ENCODE measurements around the gene ZP1. TPM values are rescaled to one million over a fixed set of nuclear protein-coding genes. Genes with fewer than 3 reads are reported as not detected.

ZP1 gene
- total and polyA plus RNA-seq, 2 of the 13 experiments (the other 11 are each of a cell fraction or from before 2014, with no cell fraction given), result 0.16 TPM; not detected in 1

GRCh38 chr11:60844870-60845221, 22.5 kb upstream of the ZP1 start (continued):
- TF ChIP-seq ZNF331 (CRISPR knock-in tag; IDR thresholded peaks at IDR 0.05) (0 out of 2 replicates have a peak, but pooled peaks have one; percentile 30), ZNF362 (CRISPR knock-in tag; IDR thresholded peaks at IDR 0.05; ENCODE audit: borderline replicate concordance) (peak; percentile 29; the same call in 1 of the 2 replicates), ARID5B (CRISPR knock-in tag; IDR thresholded peaks at IDR 0.05) (peak; percentile 94), ZNF407 (CRISPR knock-in tag; IDR thresholded peaks at IDR 0.05; ENCODE audit: not compliant biosample characterization) (no peak), CCDC6 (CRISPR knock-in tag; IDR thresholded peaks at IDR 0.05) (peak; percentile 50; the same call in 1 of the 2 replicates), PAWR (CRISPR knock-in tag; IDR thresholded peaks at IDR 0.05; ENCODE audit: borderline replicate concordance) (no peak), PITX1 (CRISPR knock-in tag; IDR thresholded peaks at IDR 0.05) (peak; percentile 25; the same call in 1 of the 2 replicates), KDM3A (CRISPR knock-in tag; IDR thresholded peaks at IDR 0.05; ENCODE audit: low read depth) (peak; percentile 34; the same call in 1 of the 2 replicates), FOXK2 (IDR thresholded peaks at IDR 0.05) (peak; percentile 80), TCF7L2 (IDR thresholded peaks at IDR 0.05; ENCODE audit: low read depth, low read length) (peak; percentile 50; the same call in 1 of the 2 replicates), PAF1 (CRISPR knock-in tag; IDR thresholded peaks at IDR 0.05) (no peak), HNF4G (IDR thresholded peaks at IDR 0.05; ENCODE audit: borderline replicate concordance, low read depth, low read length) (peak; percentile 30; the same call in 1 of the 2 replicates), HNF4G (CRISPR knock-in tag; IDR thresholded peaks at IDR 0.05; ENCODE audit: borderline replicate concordance, low read depth) (no peak), PPARG (CRISPR knock-in tag; conservative IDR thresholded peaks at IDR 0.05) (peak; percentile 53; the same call in 1 of the 2 replicates)
- TF ChIP-seq, protein P1, sequence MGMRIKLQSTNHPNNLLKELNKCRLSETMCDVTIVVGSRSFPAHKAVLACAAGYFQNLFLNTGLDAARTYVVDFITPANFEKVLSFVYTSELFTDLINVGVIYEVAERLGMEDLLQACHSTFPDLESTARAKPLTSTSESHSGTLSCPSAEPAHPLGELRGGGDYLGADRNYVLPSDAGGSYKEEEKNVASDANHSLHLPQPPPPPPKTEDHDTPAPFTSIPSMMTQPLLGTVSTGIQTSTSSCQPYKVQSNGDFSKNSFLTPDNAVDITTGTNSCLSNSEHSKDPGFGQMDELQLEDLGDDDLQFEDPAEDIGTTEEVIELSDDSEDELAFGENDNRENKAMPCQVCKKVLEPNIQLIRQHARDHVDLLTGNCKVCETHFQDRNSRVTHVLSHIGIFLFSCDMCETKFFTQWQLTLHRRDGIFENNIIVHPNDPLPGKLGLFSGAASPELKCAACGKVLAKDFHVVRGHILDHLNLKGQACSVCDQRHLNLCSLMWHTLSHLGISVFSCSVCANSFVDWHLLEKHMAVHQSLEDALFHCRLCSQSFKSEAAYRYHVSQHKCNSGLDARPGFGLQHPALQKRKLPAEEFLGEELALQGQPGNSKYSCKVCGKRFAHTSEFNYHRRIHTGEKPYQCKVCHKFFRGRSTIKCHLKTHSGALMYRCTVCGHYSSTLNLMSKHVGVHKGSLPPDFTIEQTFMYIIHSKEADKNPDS (CRISPR knock-in tag; IDR thresholded peaks at IDR 0.05), result 0 out of 2 replicates have a peak, but pooled peaks have one; percentile 56
